Smooth muscle cell (in vitro differentiated cells): ENCODE measurements around the gene DNAAF5. TPM values are rescaled to one million over a fixed set of nuclear protein-coding genes. Genes with fewer than 3 reads are reported as not detected.

Experiments
- DNase-seq: peaks from one replicate; lab custom pipeline; 2025; ENCODE audit not compliant: unreplicated experiment; lab: John Stamatoyannopoulos, UW
- H2AFZ ChIP-seq: fragments of 200-600 bp; sonication (generic); 2 replicates; pipeline ENCODE4 v1.6.0; 2016; ENCODE audit warnings: antibody characterized with exemption, low read depth, mild to moderate bottlenecking
- H3F3A ChIP-seq: fragments of 200-600 bp; sonication (generic); 2 replicates; pipeline ENCODE4 v1.6.0; 2017; ENCODE audit warnings: antibody characterized with exemption, low read depth
- H3K27ac ChIP-seq: fragments of 200-600 bp; sonication (generic); 2 replicates; pipeline ENCODE4 v1.5.1; 2016; ENCODE audit warnings: low read depth, mild to moderate bottlenecking
- H3K27me3 ChIP-seq: fragments of 200-600 bp; sonication (generic); 2 replicates; pipeline ENCODE4 v1.6.1; 2016; ENCODE audit warnings: low read depth, mild to moderate bottlenecking
- H3K36me3 ChIP-seq: fragments of 200-600 bp; sonication (generic); 2 replicates; pipeline ENCODE4 v1.5.1; 2016; ENCODE audit warnings: low read depth
- H3K4me1 ChIP-seq: fragments of 200-600 bp; sonication (generic); 2 replicates; pipeline ENCODE4 v1.5.1; 2016; ENCODE audit warnings: low read depth
- H3K4me2 ChIP-seq: fragments of 200-600 bp; sonication (generic); 2 replicates; pipeline ENCODE4 v1.6.0; 2016; ENCODE audit warnings: mild to moderate bottlenecking
- H3K4me3 ChIP-seq: fragments of 200-600 bp; sonication (generic); 2 replicates; pipeline ENCODE4 v1.5.1; 2016; ENCODE audit warnings: mild to moderate bottlenecking
- H3K79me2 ChIP-seq: fragments of 200-600 bp; sonication (generic); 2 replicates; pipeline ENCODE4 v1.6.0; 2016; ENCODE audit warnings: low read depth, mild to moderate bottlenecking
- H3K9ac ChIP-seq: fragments of 200-600 bp; sonication (generic); 2 replicates; pipeline ENCODE4 v1.6.0; 2016; ENCODE audit warnings: low read depth
- H3K9me3 ChIP-seq: fragments of 200-600 bp; sonication (generic); replicated peaks from 2 replicates; pipeline ENCODE4 v1.5.1; 2016; ENCODE audit warnings: low read depth
- H4K20me1 ChIP-seq: fragments of 200-600 bp; sonication (generic); 2 replicates; pipeline ENCODE4 v1.6.0; 2016; ENCODE audit warnings: low read depth
- CTCF ChIP-seq: fragments of 200-600 bp; sonication (generic); IDR thresholded peaks from 2 replicates; pipeline ENCODE4 v1.5.1; 2017; ENCODE audit warnings: borderline replicate concordance, mild to moderate bottlenecking, antibody characterized with exemption; ENCODE audit not compliant: insufficient read depth, poor library complexity, severe bottlenecking
- WGBS: methylation state at CpG from one replicate; pipeline ENCODE4 v1.1.7; 2016; ENCODE audit warnings: low lambda C conversion rate; 5-methylcytosine and 5-hydroxymethylcytosine counted together
- polyA plus RNA-seq: library from polyadenylated mRNA; unstranded; fragments of >200 nt; fragmentation: Nextera tagmentation; extraction: Ambion mirVana; gene quantifications from 2 replicates; pipeline ENCODE4 v1.2.1, GENCODE V29; 2016
- total RNA-seq: library from RNA; depleted of rRNA; stranded (reverse); fragments of >200 nt; gene quantifications from 2 replicates; pipeline ENCODE4 v1.2.3, GENCODE V29; 2014

The DNAAF5 gene
- total and polyA plus RNA-seq, 2 experiments from 2014 or later, result 13.9 to 17.0 TPM

DNA sequence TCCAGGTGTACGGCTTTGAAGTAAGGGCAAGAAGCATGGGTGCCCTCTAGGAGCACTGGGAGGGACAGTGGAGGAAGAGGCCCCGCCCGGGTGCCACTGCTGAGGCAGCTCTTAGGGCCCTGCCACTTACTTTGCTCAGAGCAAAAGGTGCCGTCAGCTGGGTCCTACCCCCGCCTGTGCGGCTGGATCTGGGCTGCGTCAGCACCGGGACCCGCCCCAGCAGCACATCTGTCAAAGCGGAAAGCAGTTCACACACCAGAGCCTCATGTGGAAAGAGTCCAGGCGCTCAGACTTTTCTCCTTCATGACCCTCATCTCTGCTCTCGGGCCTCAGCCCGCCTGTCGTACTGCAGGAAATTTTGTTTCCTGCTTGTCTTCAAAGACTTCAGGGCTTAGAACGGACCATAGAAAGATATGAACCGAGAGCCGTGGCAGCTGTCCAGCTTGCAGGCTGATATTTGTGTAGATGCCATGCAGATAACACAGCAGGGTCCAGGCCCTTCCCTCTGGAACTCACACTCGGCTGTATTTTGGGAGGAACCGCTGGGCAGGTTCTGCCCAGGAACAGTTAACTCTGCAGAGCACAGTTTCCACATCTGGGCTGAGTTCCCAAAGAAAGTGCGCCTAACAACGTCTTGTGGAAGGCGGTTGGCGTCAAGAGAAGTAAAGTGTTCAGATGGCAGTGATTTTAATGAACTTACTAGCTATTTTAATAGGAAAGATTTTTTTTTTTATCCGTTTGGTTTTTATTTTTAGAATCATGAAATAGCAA, 44.9 kb downstream of the DNAAF5 start:
- H3K4me3 ChIP-seq, result no peak overlapping the region
- H3K27ac ChIP-seq, result no peak overlapping the region
- no peaks in the 10 kb centered on the region for H3K9me3 ChIP-seq
- H3K4me1 ChIP-seq, result no peaks in the 10 kb centered on the region
- H3K9ac ChIP-seq, result no peak overlapping the region
- DNase-seq, result no peak
- peaks cover 4% of the 10 kb centered on the region for H3F3A ChIP-seq
- no peaks in the 10 kb centered on the region for H3K27me3 ChIP-seq
- 56% methylated on average over 24 of the region's 24 CpGs for WGBS
- H3K4me2 ChIP-seq, result no peak overlapping the region
- H4K20me1 ChIP-seq, result no peaks in the 10 kb centered on the region
- no peaks in the 10 kb centered on the region for H3K79me2 ChIP-seq
- no peak overlapping the region for H2AFZ ChIP-seq
- no peak for TF ChIP-seq CTCF
- no peaks in the 10 kb centered on the region for H3K36me3 ChIP-seq

GRCh38 chr7:772005-772294, 45.5 kb downstream of the DNAAF5 start:
- no peak overlapping the region for H3K27ac ChIP-seq
- no peaks in the 10 kb centered on the region for H3K4me1 ChIP-seq
- peaks cover 4% of the 10 kb centered on the region for H3F3A ChIP-seq
- H3K79me2 ChIP-seq, result no peaks in the 10 kb centered on the region
- WGBS, result 98% methylated on average over 11 of the region's 11 CpGs
- no peak overlapping the region for H3K4me3 ChIP-seq
- DNase-seq, result no peak
- no peak for TF ChIP-seq CTCF
- no peak overlapping the region for H3K9ac ChIP-seq
- no peak overlapping the region for H2AFZ ChIP-seq
- H3K4me2 ChIP-seq, result no peak overlapping the region
- no peaks in the 10 kb centered on the region for H3K27me3 ChIP-seq
- H4K20me1 ChIP-seq, result no peaks in the 10 kb centered on the region
- no peaks in the 10 kb centered on the region for H3K36me3 ChIP-seq
- no peaks in the 10 kb centered on the region for H3K9me3 ChIP-seq

GRCh38 chr7:772392-772791, 45.9 kb downstream of the DNAAF5 start:
- H3K4me3 ChIP-seq, result no peak overlapping the region
- H3K9me3 ChIP-seq, result no peaks in the 10 kb centered on the region
- H3K4me1 ChIP-seq, result no peaks in the 10 kb centered on the region
- no peaks in the 10 kb centered on the region for H3K36me3 ChIP-seq
- H3K27ac ChIP-seq, result no peak overlapping the region
- no peak for TF ChIP-seq CTCF
- H3F3A ChIP-seq, result peaks cover 4% of the 10 kb centered on the region
- no peak overlapping the region for H2AFZ ChIP-seq
- no peaks in the 10 kb centered on the region for H4K20me1 ChIP-seq
- no peak overlapping the region for H3K9ac ChIP-seq
- H3K4me2 ChIP-seq, result no peak overlapping the region
- no peak for DNase-seq
- H3K27me3 ChIP-seq, result no peaks in the 10 kb centered on the region
- no peaks in the 10 kb centered on the region for H3K79me2 ChIP-seq
- WGBS, result 97% methylated on average over 13 of the region's 13 CpGs
